ENCODE results near the gene DNMT3A.

Gene DNMT3A

GRCh38 chr2:25254961-25255360, 86.8 kb downstream of the DNMT3A start:
- no peak for DNase-seq

- no peak for DNase-seq
Observed at GRCh38 chr2:25253153-25253626, 88.5 kb downstream of the DNMT3A start.

GRCh38 chr2:25252291-25253152, 89.2 kb downstream of the DNMT3A start:
- DNase-seq: peak; percentile 77

GRCh38 chr2:25251422-25252273, 90.1 kb downstream of the DNMT3A start:
- peak; percentile 42 for DNase-seq

GRCh38 chr2:25251071-25251421, 90.7 kb downstream of the DNMT3A start:
- no peak for DNase-seq

- DNase-seq: no peak
Observed at GRCh38 chr2:25250331-25251070, 91.2 kb downstream of the DNMT3A start.

GRCh38 chr2:25249785-25250184, 91.9 kb downstream of the DNMT3A start:
- no peak for DNase-seq

GRCh38 chr2:25247792-25248512, 93.8 kb downstream of the DNMT3A start:
- no peak for DNase-seq

- DNase-seq: no peak
Observed at GRCh38 chr2:25246558-25247290, 95.0 kb downstream of the DNMT3A start.

- no peak for DNase-seq
Observed at GRCh38 chr2:25246001-25246400, 95.7 kb downstream of the DNMT3A start.

- no peak for DNase-seq
Observed at GRCh38 chr2:25245141-25245540, 96.6 kb downstream of the DNMT3A start.

- no peak for DNase-seq
Observed at GRCh38 chr2:25243995-25244394, 97.7 kb downstream of the DNMT3A start.

- no peak for DNase-seq
Observed at GRCh38 chr2:25241452-25241851, 100.3 kb downstream of the DNMT3A start.

- DNase-seq: no peak
Observed at GRCh38 chr2:25240636-25241035, 101.1 kb downstream of the DNMT3A start.

GRCh38 chr2:25238920-25239319, 102.8 kb downstream of the DNMT3A start:
- DNase-seq: no peak

- DNase-seq: no peak
Observed at GRCh38 chr2:25237764-25238163, 104.0 kb downstream of the DNMT3A start.

GRCh38 chr2:25236736-25237135, 105.0 kb downstream of the DNMT3A start:
- no peak for DNase-seq

- peak; percentile 50 for DNase-seq
Observed at GRCh38 chr2:25234738-25235137, 107.0 kb downstream of the DNMT3A start.

GRCh38 chr2:25233916-25234605, 107.7 kb downstream of the DNMT3A start:
- DNase-seq: no peak

GRCh38 chr2:25232248-25232825, 109.4 kb downstream of the DNMT3A start:
- DNase-seq: peak; percentile 20

GRCh38 chr2:25230948-25231311, 110.8 kb downstream of the DNMT3A start:
- DNase-seq: no peak

All from NCI-H510A treated with DMSO at 0.1 percent for 48 hours (cell line).